GM13977 (cell line): ENCODE data around the gene BICC1.

ENCODE experiments used
- DNase-seq: peaks from one replicate; pipeline ENCODE4 v3.0.0; 2012; ENCODE audit warnings: low spot score
- in situ Hi-C: fragments of 300-500 bp; cut with MboI; formaldehyde crosslinking; loops from one replicate; pipeline ENCODE4 v1.12.0; 2022; ENCODE audit warnings: low sequenced_read_pairs, low pct_unique_long_range_greater_than_20kb, mixed read lengths, inconsistent platforms; ENCODE audit not compliant: unreplicated experiment
- TF ChIP-seq, protein P1 (sequence below): IDR thresholded peaks from 2 replicates; pipeline ENCODE4 v1.5.1; 2012; ENCODE audit warnings: mild to moderate bottlenecking, control low read depth; ENCODE audit not compliant: insufficient read depth; ENCODE audit errors: extremely low read depth, missing control alignments

Gene BICC1

DNA sequence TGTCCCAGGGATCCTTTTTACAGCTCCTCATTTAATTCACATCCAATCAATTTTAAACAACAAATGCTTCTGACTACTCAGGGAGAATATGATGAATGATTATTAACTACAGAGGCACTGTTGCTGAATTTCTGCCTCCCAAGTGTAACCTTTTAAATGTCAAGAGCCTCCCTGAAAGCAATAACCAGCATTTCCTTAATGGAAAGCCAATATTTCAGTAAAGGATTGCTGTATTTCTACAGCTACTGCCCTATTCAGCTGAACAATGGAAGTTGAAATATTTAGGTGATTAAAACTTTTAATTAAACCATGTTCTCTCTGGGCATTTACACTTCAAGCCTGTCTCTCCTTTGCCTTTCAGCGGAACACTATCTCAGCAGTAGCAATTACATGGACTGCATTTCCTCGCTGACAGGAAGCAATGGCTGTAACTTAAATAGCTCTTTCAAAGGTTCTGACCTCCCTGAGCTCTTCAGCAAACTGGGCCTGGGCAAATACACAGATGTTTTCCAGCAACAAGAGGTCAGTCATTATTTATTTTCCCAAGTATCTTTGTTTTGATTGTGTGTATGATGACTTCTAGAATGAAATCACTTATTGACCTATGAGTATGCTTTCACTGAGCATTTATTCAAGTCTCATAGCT lies 304.7 kb downstream of the BICC1 start:
- in situ Hi-C loops, result no loop called here
- DNase-seq, result no peak
- TF ChIP-seq, protein P1, sequence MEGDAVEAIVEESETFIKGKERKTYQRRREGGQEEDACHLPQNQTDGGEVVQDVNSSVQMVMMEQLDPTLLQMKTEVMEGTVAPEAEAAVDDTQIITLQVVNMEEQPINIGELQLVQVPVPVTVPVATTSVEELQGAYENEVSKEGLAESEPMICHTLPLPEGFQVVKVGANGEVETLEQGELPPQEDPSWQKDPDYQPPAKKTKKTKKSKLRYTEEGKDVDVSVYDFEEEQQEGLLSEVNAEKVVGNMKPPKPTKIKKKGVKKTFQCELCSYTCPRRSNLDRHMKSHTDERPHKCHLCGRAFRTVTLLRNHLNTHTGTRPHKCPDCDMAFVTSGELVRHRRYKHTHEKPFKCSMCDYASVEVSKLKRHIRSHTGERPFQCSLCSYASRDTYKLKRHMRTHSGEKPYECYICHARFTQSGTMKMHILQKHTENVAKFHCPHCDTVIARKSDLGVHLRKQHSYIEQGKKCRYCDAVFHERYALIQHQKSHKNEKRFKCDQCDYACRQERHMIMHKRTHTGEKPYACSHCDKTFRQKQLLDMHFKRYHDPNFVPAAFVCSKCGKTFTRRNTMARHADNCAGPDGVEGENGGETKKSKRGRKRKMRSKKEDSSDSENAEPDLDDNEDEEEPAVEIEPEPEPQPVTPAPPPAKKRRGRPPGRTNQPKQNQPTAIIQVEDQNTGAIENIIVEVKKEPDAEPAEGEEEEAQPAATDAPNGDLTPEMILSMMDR, result no peak

DNA sequence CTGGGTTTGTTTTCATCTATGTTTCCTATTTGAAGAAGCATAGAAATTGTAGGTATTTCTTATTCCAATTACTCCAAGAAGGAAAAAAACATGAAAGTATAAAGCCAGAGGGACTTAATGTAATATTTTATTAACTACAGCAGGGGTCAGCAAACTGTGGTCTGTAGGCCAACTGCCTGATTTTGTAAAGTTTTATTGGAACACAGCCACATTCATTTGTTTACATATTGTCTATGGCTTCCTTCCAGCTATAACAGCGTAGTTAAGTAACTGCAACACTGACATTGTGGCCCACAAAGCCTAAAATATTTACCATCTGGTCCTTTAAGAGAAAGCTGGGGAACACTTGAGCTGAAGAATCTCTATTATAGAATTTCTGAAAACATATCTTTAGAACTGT lies 306.2 kb downstream of the BICC1 start:
- TF ChIP-seq, protein P1, result no peak
- DNase-seq, result no peak
- in situ Hi-C loops, result no loop called here

DNA sequence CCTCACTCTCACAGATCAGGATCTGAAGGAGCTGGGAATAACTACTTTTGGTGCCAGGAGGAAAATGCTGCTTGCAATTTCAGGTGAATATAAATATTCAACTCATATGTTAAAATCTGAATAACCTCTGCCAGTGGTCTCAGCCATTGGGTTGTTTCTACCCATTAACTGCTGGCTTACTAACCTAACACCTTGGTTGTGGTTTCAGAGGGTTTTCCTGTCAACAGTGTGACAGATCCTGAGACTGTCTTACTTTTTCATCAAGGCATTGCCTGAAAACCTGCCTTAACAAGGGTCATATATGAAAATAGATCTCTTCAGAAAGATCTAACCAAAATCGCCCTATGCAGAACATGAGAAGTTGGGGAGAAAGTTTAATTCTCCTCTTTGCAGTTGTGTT lies 307.7 kb downstream of the BICC1 start:
- no peak for DNase-seq
- TF ChIP-seq, protein P1, result no peak
- in situ Hi-C loops, result no loop called here

DNA sequence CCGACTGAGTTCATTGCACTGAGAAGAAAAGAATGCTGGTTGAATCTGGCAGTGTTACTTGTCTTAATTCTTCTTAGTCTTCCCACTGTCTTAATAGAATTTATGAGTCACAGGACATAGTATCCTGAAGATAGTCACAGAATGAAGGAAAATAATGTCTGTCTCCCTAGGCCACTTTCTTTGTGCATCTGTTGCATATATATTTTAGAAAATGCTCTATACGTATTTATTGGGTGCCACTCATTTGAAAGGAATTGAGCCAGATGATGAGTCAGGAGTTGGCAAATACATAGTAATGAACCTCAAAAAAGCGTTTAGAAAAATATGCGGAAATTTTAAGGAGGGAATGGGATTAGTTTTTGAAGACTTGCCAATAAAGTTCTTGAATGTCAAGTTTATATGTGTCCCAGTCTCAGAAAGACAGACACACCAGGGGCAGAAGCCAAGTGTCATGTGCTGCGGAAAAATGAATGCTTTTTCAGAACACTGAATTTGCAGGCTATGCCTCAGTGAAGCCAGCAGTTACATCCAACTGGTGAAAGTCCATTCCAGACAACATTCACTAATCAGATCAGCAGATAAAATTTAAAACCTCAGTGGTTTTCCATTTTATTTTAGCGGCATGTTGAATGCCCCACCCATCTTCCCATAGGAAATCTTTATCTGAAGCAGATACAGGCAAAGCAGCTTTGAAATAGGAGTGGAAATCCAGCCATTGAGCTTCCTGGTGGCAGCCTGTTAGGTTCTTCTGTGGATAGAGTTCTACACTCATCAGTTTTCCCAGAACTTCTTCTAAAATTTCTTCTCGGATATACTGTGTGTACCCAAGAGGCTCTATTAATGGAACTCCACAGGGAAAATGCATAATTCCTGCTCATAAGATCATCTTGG lies 308.4 kb downstream of the BICC1 start:
- TF ChIP-seq, protein P1, result no peak
- no peak for DNase-seq
- in situ Hi-C loops, result no loop called here

DNA sequence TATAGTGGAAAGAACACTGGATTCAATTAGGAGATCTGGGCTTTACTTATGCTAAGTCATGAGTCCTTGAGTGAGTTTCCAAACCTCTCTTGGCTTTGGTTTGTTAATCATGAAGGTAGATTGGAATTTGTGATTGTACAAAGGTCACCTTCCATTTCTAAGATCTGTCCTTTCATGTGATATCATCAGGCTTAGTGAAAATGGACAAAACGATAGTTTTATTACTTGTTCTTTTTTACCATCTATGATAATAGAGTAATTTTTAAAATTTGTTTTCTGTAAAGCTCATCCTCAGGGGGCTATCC lies 309.0 kb downstream of the BICC1 start:
- DNase-seq, result no peak
- TF ChIP-seq, protein P1, result no peak
- in situ Hi-C loops, result no loop called here

DNA sequence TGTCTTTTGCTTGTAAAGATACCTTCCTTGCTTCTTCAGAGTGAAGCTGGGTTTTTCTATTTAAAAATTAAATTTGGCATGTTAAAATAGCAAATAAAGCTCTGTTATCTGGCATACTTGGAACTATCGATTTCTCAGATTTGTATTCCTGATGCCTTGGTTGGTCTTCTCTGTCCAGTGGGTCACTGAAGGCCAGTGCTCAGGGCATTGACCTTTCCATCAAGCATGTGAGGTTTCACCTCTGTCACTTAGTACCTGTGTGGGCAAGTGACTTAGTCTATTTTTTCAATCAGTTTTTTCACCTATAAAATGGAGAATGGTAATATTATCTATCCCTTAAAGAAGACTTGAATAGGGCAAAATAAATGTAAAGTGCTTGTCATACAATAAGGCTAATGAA lies 311.3 kb downstream of the BICC1 start:
- TF ChIP-seq, protein P1, result no peak
- DNase-seq, result no peak
- in situ Hi-C loops, result no loop called here
